Diencephalon (tissue), 1 donor: ENCODE results near the gene NEUROD2. TPM values are rescaled to one million over a fixed set of nuclear protein-coding genes. Genes with fewer than 3 reads are reported as not detected.

ENCODE experiments used
- total RNA-seq: library from RNA; depleted of rRNA; stranded (reverse); fragments of >200 nt; gene quantifications from one replicate; pipeline ENCODE4 v1.2.3, GENCODE V29; 2014

NEUROD2 gene
- 0.46 TPM for total RNA-seq

GRCh38 chr17:39607851-39608130 is at the start of gene NEUROD2:
Gene NEUROD2, minus strand, starts transcription at chr17:39607920. Its CDS starts 1,321 bp downstream, at chr17:39606599.

GRCh38 chr17:39636927-39637736 is 29.4 kb upstream of the NEUROD2 start, which contains the start of gene STARD3:
Gene STARD3, plus strand, starts transcription at chr17:39637144. Its CDS starts 16,388 bp downstream, at chr17:39653532.

GRCh38 chr17:39626171-39627046 is 18.7 kb upstream of the NEUROD2 start, which contains the start of gene PPP1R1B:
Gene PPP1R1B, plus strand, starts transcription at chr17:39626952. Its CDS starts 441 bp downstream, at chr17:39627393.

Other genes starting within 250 kb of the NEUROD2 start
- 26.8 TPM for gene FBXL20, start 206.3 kb downstream of the NEUROD2 start, total RNA-seq
- gene MED1, start 156.7 kb downstream of the NEUROD2 start, total RNA-seq, result 28.1 TPM
- gene CDK12, start 146.4 kb downstream of the NEUROD2 start, total RNA-seq, result 24.2 TPM
- 23.5 TPM for gene PPP1R1B, start 19.0 kb upstream of the NEUROD2 start, total RNA-seq
- 26.8 TPM for gene STARD3, start 29.2 kb upstream of the NEUROD2 start, total RNA-seq
- gene TCAP, start 57.4 kb upstream of the NEUROD2 start, total RNA-seq, result 1.4 TPM
- gene PNMT, start 60.5 kb upstream of the NEUROD2 start, total RNA-seq, result 3.2 TPM
- 7.4 TPM for gene PGAP3, start 80.1 kb upstream of the NEUROD2 start, total RNA-seq
- gene ERBB2, start 92.1 kb upstream of the NEUROD2 start, total RNA-seq, result 15.9 TPM
- 14.1 TPM for gene MIEN1, start 122.6 kb upstream of the NEUROD2 start, total RNA-seq
- gene GRB7, start 130.0 kb upstream of the NEUROD2 start, total RNA-seq, result not detected